Activated CD4-positive, alpha-beta T cell treated with anti-CD3 and anti-CD28 coated beads, Interleukin-2, amount 50 U/mL, for 1 hour (primary cell): ENCODE results near the gene CNN2.
"Not testable (repeated sequence)": the region's sequence is repeated elsewhere in the genome, so short reads cannot be mapped to it uniquely, and the experiment has no call there.

ENCODE experiments used
- DNase-seq: peaks from one replicate; pipeline ENCODE4 v3.0.0-alpha.2; 2020

CNN2 gene

DNA sequence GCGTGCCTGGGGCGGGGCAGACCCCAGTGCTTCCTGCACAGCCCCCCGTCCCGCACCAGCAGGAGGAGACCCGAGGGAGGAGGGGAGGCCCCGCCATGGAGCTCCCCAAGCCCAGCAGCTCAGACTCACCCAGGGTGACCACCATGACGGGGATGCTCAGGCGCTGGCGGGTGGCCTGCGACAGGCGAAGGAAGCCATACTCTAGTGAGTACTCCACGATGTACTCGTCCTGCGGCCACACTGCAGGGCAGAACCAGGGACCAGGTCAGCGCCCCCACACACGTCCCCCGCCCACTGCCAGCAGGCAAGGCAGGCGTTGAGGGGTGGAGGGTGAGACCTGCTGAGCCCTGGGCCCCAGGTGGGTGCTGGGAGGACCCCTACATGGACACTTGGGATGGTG is 14.1 kb upstream of the CNN2 start:
- DNase-seq: no peak

DNA sequence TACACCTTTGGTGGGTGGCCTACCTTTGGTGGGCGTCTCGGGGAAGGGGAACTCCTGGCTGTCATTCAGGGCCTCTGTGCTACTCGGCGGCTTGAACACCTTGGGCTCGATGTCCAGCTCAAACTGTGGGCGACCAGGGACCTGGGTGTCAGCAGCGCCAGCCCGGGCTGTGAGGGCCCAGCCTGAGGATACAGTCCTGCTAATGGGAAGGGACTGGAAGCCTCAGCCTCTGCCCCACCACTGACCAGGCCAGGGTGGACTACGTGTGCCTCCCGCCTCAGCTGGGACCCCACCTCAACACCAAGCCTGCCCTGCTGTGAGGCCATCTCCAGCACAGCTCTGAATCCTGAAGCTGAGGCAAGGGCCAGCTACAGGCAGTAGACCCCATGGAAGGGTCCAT is 13.2 kb upstream of the CNN2 start:
- DNase-seq: no peak

DNA sequence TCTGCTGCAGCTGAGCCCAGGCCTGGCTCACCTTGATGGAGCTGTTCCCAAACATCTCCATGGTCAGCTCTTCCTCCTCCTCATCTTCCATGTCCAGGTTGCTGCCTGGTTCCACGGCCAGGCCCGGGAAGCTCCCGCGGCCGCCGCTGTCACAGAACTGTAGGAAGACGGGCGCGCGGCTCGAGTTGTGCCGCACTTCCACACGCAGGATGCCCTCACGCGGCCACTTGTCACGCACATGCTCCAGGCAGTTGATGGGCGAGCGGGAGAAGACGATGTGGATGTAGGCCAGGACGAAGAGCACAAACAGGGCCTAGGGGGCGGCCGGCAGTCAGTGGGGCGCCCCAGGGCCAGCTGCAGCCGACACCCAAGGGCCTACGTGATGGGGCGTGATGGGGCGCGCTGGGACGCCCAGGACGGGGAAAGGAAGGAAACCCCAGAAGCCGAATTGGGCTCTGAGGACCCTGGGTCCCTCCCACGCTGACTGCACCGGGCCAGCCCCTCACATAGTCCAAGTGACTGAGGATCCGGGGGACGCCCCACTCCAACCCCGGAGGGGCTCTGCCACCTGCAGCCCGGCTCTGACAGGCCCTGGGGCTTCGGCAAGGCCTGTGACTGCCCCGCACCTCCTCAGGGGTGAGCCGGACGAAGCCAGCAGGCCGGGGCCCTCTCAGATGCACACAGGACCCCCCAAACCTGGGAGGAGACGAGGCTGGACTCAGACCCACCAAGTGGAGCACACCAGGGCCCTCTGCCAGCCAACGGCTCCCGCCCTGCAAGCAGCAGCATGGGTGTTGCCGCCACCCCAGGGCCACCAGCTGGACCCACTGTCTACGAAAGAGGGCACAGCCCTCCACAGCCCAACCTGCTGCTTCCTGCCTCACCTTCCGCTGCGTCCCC is 12.0 kb upstream of the CNN2 start:
- no peak for DNase-seq

DNA sequence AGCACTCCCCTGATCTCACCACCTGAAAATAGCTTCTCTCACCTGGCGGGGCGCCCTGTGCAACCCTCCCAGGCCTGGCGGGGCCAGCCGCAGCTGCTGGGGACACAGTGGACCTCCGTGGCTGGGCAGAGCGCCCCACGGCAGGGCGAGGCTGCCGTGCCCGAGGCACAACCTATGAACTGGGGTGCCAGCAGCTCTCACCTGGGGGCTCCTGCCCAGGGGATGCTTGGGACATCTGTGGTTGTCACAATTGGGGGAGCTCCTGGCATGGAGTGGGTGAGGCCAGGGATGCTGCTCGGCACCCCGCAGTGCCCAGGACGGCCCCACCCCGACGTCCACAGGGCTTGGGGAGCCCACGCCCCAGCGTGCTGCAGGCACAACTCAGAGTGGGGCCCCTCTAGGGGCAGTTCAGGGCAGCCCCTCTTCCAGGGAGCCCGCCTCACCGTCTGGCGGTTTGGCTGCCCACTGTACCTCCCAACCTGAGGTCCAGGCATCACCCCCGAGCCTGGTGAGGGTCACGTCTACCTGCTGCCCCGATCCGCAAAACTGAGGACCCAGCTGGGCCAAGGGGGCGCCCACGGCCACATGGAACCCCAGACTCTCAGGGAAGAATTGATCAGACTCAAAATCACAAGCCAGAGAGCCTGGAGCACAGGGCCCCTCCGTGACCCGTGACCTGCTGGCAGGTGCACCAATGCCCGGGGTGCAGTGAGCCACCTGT is 11.2 kb upstream of the CNN2 start:
- no peak for DNase-seq

DNA sequence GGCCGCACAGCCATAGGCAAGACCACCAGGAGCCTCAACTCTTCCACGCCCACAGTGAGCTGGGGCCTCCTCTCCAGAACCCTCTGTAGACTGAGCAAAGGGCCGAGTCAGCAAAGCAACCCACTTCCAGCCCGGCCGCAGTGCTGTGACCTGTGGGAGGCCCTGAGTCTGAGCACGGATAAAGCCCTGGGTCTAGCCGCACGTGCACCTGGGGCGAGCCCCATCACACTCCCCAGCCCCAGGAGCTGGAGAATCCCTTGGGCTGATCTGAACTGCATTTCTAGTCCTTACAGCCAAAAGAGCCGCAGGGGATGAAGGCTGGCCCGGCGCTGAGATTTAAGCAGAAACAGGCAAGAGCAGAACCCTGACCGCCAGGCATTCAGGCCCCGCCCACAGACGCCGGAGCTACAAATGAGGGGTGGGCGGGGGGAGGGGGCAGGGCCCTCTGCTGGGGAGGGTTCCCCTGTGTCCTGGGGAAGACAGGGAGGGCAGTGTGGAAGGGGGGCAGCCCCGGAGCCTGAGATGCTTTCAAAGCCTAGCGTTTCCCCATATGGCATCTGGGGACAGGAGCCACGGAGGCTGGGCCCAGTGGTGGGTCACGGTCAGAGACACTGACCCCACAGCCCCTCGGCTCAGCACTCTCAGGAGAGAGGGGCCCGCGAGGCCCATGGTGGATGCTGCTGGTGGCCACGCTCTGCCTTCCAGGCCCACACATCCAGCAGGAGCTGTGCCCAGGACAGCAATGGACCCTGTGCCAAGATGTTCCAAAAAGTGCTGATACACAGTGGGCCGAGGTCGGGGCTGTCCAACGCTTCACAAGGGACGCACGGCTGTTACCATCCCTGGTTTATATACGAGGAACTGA is 10.4 kb upstream of the CNN2 start:
- DNase-seq: no peak

DNA sequence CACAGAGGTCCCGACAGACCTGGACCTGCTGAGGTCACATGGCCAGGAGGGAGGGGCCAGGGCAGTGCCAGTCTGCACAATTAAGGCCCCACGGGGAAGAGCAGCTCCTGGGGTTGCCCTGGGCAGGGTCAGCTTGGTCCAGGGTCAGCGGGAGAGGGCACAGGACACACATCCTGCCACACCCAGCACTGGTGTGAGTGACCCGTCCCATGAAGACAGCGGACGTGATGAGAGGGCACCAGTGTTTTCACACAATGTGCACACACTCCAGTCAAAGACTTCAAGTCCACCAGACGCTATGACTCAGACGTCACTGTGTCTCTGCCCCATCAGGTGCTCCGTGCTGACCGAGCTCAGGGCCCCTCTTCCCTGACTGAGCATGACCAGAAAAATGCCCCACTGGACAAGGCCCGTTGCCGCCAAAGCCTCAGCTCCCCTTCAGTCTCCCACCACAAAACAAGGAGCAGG is 9.7 kb upstream of the CNN2 start:
- DNase-seq: no peak

DNA sequence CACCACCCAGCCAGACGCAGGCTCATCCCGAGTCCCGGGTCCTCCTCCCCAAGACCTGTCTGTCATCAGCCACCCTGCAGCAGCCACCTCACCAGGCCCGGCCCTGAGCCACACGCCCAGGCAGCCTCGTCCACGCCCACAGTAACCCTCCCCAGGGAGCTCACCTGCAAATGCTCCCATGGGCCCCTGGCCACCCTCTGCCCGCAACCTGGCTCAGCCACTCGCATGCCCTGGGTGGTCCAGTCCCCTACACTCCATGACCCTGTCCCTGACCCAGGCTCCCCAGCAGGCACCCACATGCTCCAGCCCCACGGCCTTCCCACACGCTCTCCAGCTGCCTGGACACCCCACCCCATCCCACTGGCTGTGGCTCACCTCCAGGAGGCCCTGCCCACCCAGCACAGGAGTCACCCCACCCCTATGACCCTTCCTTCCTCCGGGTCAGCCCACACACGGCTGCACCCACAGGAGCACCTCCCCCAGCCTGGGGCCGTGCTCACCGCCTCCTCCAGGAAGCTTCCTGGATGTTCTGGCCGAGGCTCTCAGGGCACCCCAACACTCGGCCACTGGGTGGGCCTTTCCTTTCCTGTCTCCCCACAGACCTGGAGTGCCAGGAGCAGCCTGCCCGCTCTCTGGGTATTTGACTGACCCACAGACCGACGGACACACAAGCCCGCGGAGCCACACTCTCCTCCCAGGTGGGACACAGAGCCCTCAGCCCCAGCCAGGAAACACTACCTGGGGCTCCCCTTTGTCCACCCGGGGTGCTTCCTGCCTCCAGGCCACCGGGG is 9.1 kb upstream of the CNN2 start:
- no peak for DNase-seq

DNA sequence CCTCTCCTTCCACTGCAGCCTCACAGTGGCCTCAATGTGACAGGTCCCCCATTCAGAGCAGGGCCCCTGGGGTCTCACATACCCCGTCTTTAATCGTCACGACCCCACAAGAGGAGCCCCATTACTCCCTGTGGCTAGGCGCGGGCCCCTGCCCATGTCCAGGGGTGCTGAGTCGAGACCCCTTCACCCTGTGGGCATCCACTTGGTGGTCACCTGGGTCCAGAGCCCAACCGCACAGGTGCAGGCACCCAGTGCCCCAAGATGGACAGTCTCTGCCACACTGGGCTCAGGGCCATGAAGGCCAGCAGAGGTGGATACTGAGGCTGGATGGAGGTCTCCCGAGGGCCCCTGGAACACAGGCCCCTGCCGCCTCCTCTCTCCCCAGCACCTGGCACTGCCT is 8.5 kb upstream of the CNN2 start:
- DNase-seq: no peak

DNA sequence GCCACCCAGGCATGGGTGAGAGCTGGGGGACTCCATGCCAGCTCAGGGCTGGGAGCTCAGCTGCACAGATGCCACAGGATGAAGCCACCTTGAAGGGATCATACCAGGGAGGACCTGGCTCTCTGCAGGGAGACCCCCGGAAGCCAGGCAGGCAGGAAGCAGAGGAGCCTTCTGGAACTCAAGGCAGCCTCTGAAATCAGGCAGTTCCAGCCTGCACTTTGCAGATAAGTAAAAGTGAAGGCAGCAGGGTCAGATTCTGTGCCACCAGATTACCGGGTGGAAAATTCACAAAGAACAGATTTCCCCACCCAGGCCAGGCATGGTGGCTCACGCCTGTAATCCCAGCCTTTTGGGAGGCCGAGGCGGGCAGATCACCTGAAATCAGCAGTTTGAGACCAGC is 8.0 kb upstream of the CNN2 start:
- DNase-seq: no peak

DNA sequence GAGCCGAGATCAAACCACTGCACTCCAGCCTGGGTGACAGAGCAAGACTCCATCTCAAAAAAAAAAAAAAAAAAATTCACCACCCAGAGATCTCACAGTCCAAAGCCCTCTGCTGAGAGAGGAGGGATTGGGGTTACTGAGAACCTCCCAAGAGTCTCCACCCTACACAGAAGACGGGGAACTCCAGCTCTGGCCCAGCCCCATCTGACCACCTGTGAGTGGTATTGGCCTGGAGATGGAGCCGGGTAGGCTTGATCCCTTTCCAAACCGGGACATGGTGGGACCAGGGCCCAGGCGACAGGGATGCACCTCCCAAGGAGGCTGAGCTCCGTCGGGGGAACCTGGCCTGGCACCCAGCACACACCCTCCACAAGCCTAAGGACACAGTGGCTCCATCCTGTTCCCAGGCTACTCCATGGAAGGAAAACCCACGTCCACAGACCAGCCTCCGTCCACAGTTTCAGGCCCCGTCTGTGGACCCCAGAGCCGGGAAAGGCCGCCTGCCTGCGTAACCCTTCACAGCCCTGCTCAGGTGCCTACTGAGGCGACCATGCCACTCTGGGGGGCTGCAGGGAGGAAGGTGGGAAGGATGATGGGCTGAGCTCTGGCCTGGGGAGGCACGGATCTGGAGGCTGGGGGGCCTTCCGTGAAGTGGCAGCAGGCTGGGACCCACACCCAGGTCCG is 7.3 kb upstream of the CNN2 start:
- DNase-seq: no peak

DNA sequence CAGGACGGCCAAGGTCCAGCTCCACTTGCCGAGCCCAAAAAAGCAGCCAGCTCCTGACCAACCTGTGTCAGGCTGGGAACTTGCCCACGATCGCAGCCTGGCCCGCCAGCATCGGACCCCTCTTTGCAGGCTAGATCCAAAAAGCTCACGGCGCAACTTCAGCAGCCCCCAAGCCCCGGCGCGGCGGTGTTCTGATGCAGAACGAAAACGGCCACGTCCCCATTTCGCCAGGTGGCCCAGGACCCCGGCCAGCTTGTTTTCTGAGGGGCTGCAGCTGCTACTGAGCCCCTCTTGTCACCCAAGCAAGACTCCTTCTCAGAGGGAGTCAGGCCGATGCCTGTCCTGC is 6.8 kb upstream of the CNN2 start:
- no peak for DNase-seq

DNA sequence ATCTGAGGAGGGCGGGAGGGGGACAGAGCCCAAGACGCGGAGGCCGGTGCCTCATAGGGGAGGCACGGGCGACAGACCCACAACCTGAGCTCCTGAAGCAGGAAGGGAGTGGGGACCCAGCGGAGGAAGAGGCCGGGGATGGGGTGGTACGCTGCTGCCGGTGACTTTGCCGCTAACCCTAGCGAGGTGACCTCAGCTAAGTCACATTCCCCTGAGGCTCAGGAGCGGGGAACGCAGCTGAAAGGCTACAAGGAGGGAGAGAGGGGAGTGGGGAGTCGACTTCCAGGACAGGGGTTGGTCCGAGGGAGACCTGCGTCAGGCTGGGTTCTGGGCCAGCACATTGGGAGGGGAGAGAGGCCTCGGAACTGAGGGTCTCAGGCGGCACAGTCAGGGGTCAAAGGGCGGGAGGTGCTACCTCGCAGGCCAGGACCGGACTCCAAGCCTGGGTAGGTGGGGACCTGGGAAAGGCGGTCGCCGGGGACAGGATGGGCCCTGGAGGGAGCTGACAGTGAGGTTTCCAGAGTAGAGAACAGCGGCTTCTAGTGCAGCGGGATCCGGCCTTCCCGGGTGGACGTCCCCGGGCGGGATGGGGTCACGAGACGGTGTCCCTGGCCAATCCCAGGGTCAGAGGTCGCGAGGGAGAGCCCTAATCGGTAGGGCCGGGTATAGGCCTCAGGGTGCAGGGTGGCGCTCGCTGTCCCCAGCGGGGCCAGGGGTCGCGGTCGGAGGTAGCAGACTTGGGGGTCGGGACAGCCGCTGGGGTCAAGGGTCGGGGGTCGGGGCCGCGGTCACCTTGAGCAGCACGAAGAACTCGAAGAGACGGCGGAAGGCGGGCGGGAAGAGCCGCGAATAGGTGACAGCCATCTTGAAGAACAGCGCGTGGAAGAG is 6.2 kb upstream of the CNN2 start:
- DNase-seq: no peak

DNA sequence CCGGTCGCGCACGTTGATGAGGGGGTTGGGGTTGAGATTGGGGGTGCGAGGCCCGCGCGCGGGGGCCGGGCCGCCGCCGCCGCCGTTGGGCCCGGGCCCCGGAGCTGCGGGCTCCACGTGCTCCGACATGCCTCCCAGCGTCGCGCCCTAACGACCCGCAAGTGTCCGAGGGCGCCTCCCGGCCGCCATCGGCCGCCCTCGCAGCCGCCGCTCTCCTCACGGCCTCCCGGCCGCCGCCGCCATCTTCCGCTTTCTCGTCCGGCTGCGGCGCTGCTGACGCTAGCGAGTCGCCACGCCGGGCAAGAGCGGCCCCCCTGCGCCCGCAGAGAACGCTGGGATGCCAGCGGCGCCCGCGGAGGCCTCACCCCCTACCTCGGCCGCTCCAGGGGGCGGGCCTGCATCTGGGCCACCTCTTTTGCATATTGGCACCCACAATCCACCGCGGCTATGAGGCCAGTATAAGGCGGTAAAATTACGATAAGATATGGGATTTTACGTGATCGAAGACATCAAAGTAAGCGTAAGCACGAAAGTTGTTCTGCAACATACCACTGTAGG is 5.5 kb upstream of the CNN2 start, which contains the start of gene TMEM259:
Gene TMEM259, minus strand, starts transcription at position 256 of the 558 bp plus-strand sequence. Its CDS starts 127 bp downstream, at position 129.
- peak; percentile 97 for DNase-seq

DNA sequence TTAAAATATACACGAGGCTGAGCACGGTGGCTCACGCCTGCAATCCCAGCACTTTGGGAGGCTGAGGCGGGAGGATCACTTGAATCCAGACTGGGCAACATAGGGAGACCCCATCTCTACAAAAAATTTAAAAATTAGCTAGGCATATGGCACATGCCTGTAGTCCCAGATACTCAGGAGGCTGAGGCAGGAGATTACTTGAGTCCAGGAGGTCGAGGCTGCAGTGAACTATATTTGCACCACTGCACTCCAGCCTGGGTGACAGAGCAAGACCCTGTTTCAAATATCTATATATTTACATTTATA is 2.6 kb upstream of the CNN2 start:
- not testable (repeated sequence) for DNase-seq

DNA sequence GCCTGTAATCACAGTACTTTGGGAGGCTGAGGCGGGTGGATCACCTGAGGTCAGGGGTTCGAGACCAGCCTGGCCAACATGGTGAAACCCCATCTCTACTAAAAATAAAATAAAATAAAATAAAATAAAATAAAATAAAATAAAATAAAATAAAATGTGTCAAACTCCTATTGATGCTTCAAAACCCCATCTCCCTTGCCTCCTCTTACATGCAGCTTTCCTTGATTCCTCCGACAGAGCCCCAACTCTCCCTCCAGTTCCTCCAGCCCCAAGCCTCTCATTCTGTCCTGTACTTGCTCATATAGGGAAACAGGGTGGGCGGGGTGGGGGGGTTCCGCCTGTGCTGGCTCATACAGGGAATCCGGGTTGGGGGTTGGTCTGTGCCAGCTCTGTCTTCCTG is 1.3 kb upstream of the CNN2 start:
- DNase-seq: not testable (repeated sequence)

DNA sequence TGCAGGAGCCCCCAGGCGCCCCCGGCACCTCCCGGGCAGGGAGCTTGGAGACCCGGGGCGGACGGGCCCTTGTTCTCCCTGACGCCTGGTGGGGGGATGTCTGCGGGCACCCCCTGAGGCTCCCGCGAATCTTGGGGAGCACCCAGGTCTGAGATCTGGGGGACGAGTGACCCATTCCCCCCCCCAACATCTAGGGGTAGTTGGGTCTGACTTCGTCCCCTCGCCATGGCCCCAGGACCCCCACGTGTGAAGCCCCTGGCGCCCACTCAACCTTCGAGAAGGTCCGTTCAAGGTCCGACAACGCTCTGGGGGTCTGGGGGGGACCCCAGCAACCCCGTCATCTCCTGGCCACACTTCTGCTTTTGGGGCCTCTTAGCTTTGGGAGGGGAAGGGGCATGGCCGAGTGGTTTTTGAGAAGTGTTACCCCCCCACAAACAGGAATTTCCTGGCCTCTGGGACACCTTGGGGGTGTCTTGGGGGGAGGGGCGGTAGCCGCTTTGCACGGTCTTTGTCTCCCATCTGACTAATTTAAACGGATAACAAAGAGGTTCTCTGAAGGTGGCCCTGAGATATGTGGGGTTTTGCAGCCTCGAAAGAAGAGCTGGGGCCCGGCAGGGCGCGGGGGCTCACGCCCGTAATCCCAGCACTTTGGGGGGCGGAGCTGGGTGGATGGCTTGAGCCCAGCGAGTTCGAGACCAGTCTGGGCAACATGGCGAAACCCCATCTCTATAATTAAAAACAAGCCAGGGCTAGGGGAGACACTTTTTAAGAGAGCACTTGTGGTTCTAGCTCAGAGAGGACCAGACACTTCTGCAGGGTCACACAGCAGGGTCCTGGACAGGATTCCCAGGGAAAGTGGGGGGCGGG is 608 bp downstream of the CNN2 start:
- no peak for DNase-seq

DNA sequence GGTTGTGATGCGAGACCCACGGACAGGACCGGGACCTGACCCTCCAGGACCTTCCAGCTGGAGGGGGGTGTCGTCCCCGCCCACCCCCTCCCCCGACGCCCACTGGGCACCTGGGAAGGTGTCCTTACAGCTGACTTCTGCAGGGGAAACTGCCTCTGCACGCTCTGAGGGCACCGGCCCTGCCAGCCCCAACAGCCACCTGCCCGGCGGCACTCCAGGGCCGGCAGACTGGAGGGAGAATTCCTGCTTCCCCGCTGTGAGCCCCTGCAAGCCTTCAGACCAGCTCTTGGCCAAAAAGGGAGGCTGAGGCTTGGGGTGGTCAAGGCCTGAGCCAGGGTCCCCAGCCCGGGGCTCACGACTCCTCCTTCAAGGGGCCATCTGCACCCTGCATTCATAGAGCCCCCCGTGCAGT is 1.2 kb downstream of the CNN2 start:
- DNase-seq: no peak

DNA sequence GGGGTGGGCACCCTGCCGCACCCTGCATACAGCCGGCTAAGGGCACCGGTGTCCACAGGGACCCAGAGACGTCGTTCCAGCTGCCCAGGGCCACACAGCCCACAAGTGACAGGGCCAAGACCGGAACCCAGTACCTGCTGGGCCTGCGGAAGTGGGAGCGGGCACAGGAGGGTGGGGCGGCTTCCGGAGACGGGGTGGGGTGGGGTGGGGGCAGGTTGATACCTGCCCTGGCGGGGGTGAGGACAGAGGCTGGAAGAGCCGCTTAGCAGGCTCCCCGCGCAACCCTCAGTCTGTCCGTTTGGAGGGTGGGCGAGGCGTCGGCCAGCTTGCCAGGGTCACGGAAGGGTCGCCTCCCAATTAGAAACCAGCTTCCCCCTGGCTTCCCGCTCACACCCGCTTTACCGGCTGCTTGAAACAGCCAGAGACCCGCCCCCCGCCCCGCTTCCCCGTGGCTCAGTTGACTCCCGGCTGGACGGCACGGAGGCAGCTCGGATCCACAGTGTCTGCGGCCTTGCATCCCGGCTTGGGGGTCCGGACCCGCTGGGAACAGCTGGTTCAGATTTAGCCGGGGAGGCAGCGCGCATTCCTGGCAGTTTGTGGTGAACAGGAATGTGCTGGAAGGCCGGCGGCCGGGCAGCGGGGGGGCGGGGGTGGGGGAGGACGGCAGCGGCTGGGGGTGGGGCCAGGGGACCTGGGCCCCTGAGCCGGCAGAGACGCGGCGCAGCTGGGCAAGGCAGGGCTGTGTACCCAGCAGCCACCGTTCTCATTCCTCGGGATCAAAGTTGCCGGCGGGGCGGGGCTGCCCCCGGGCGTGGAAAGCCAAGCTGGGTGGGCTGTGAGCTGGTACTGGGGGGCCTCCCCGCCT is 1.9 kb downstream of the CNN2 start:
- peak; percentile 64 for DNase-seq
